BLaER1 treated with 17β-estradiol and CSF1 and Interleukin-3, amounts not matched to agents 10 nM and 100 nM (cell line): ENCODE results near the gene RBMS3.

Source experiments
- H3K27ac ChIP-seq, 11 experiments: shearing (Covaris generic); formaldehyde crosslinking; 2 replicates each; pipeline ENCODE4 v1.8.1; 2022
- H3K27me3 ChIP-seq, 11 experiments: shearing (Covaris generic); formaldehyde crosslinking; 2 replicates each; pipeline ENCODE4 v1.8.1; 2022
- H3K36me3 ChIP-seq, 11 experiments: shearing (Covaris generic); formaldehyde crosslinking; 2 replicates each; pipeline ENCODE4 v1.8.1; 2022
- H3K4me1 ChIP-seq, 10 experiments: shearing (Covaris generic); formaldehyde crosslinking; 2 replicates each; pipeline ENCODE4 v1.8.1; 2022
- H3K4me2 ChIP-seq, 11 experiments: shearing (Covaris generic); formaldehyde crosslinking; 2 replicates each; pipeline ENCODE4 v1.8.1; 2022
- H3K4me3 ChIP-seq, 10 experiments: shearing (Covaris generic); formaldehyde crosslinking; 2 replicates each; pipeline ENCODE4 v1.8.1; 2022
- H3K9ac ChIP-seq, 11 experiments: shearing (Covaris generic); formaldehyde crosslinking; 2 replicates each; pipeline ENCODE4 v1.8.1; 2022
- H3K9me3 ChIP-seq, 11 experiments: shearing (Covaris generic); formaldehyde crosslinking; replicated peaks in 1 of 11; 2 replicates each; pipeline ENCODE4 v1.8.1; 2022
- H4K20me1 ChIP-seq, 11 experiments: shearing (Covaris generic); formaldehyde crosslinking; 2 replicates each; pipeline ENCODE4 v1.8.1; 2022
- Cebpa-rat ChIP-seq, 11 experiments: shearing (Covaris generic); IDR thresholded peaks; 2 replicates each; pipeline ENCODE4 v1.8.1; 2022

Gene RBMS3

GRCh38 chr3:29958816-29959215 is 677.9 kb downstream of the RBMS3 start:
- no peak overlapping the region for H3K4me2 ChIP-seq
- no peak for TF ChIP-seq Cebpa-rat (IDR thresholded peaks at IDR 0.05)
- H3K27me3 ChIP-seq, result no peaks in the 10 kb centered on the region
- H4K20me1 ChIP-seq, result no peaks in the 10 kb centered on the region
- H3K36me3 ChIP-seq, result no peaks in the 10 kb centered on the region
- H3K9me3 ChIP-seq, result peaks cover 0 to 16% (median 0%) of the 10 kb centered on the region in 11 experiments; a peak in 2 of 22 replicates
- no peak overlapping the region for H3K27ac ChIP-seq
- H3K4me3 ChIP-seq, result no peak overlapping the region
- no peaks in the 10 kb centered on the region for H3K4me1 ChIP-seq
- H3K9ac ChIP-seq, result no peak overlapping the region

GRCh38 chr3:29971895-29972294 is 691.0 kb downstream of the RBMS3 start:
- H3K9me3 ChIP-seq, result 0 out of 22 replicates have a peak, but pooled peaks cover 0 to 4% (median 0%) of the 10 kb centered on the region in 11 experiments
- no peak for TF ChIP-seq Cebpa-rat (IDR thresholded peaks at IDR 0.05)
- no peak overlapping the region for H3K27ac ChIP-seq

GRCh38 chr3:29972320-29972993 is 691.6 kb downstream of the RBMS3 start:
- Histone ChIP-seq H3K36me3 (no peaks in the 10 kb centered on the region), H3K4me1 (no peaks in the 10 kb centered on the region), H3K27me3 (no peaks in the 10 kb centered on the region), H3K27ac (no peak overlapping the region), H3K9ac (no peak overlapping the region), H3K4me2 (no peak overlapping the region), H4K20me1 (no peaks in the 10 kb centered on the region), H3K9me3 (0 out of 22 replicates have a peak, but pooled peaks cover 0 to 4% (median 0%) of the 10 kb centered on the region in 11 experiments), H3K4me3 (no peak overlapping the region)
- TF ChIP-seq Cebpa-rat (IDR thresholded peaks at IDR 0.05), result no peak

More at GRCh38 chr3:29971895-29972294, 691.0 kb downstream of the RBMS3 start:
- Histone ChIP-seq H3K9ac (no peak overlapping the region), H3K36me3 (no peaks in the 10 kb centered on the region), H3K4me1 (no peaks in the 10 kb centered on the region), H3K27me3 (no peaks in the 10 kb centered on the region), H3K4me2 (no peak overlapping the region), H3K4me3 (no peak overlapping the region), H4K20me1 (no peaks in the 10 kb centered on the region)

GRCh38 chr3:29973763-29974162 is 692.9 kb downstream of the RBMS3 start:
- H3K27ac ChIP-seq, result no peak overlapping the region
- H3K36me3 ChIP-seq, result no peaks in the 10 kb centered on the region
- no peaks in the 10 kb centered on the region for H3K4me1 ChIP-seq
- no peaks in the 10 kb centered on the region for H4K20me1 ChIP-seq
- no peak overlapping the region for H3K4me2 ChIP-seq
- 0 out of 22 replicates have a peak, but pooled peaks cover 0 to 4% (median 0%) of the 10 kb centered on the region in 11 experiments for H3K9me3 ChIP-seq
- no peak for TF ChIP-seq Cebpa-rat (IDR thresholded peaks at IDR 0.05)
- no peak overlapping the region for H3K9ac ChIP-seq
- no peaks in the 10 kb centered on the region for H3K27me3 ChIP-seq
- no peak overlapping the region for H3K4me3 ChIP-seq

- Histone ChIP-seq H3K9ac (no peak overlapping the region), H3K27me3 (no peaks in the 10 kb centered on the region), H3K4me2 (no peak overlapping the region), H3K27ac (no peak overlapping the region), H3K4me1 (no peaks in the 10 kb centered on the region), H3K36me3 (no peaks in the 10 kb centered on the region), H3K9me3 (0 out of 22 replicates have a peak, but pooled peaks cover 0 to 4% (median 0%) of the 10 kb centered on the region in 11 experiments), H3K4me3 (no peak overlapping the region), H4K20me1 (no peaks in the 10 kb centered on the region)
- TF ChIP-seq Cebpa-rat (IDR thresholded peaks at IDR 0.05), result no peak
These were observed 696.0 kb downstream of the RBMS3 start for GRCh38 chr3:29976871-29977270.

GRCh38 chr3:29977360-29977759 is 696.5 kb downstream of the RBMS3 start:
- no peaks in the 10 kb centered on the region for H3K4me1 ChIP-seq
- no peak for TF ChIP-seq Cebpa-rat (IDR thresholded peaks at IDR 0.05)
- no peak overlapping the region for H3K4me2 ChIP-seq
- 0 out of 22 replicates have a peak, but pooled peaks cover 0 to 4% (median 0%) of the 10 kb centered on the region in 11 experiments for H3K9me3 ChIP-seq
- no peaks in the 10 kb centered on the region for H4K20me1 ChIP-seq
- no peak overlapping the region for H3K9ac ChIP-seq
- no peaks in the 10 kb centered on the region for H3K27me3 ChIP-seq
- no peak overlapping the region for H3K4me3 ChIP-seq
- H3K36me3 ChIP-seq, result no peaks in the 10 kb centered on the region
- no peak overlapping the region for H3K27ac ChIP-seq

- Histone ChIP-seq H3K27me3 (no peaks in the 10 kb centered on the region), H3K36me3 (no peaks in the 10 kb centered on the region), H4K20me1 (no peaks in the 10 kb centered on the region), H3K9me3 (0 out of 22 replicates have a peak, but pooled peaks cover 0 to 4% (median 0%) of the 10 kb centered on the region in 11 experiments), H3K9ac (no peak overlapping the region), H3K4me1 (no peaks in the 10 kb centered on the region), H3K4me3 (no peak overlapping the region), H3K27ac (no peak overlapping the region), H3K4me2 (no peak overlapping the region)
- no peak for TF ChIP-seq Cebpa-rat (IDR thresholded peaks at IDR 0.05)
These were observed 697.2 kb downstream of the RBMS3 start for GRCh38 chr3:29978036-29978435.

- Histone ChIP-seq H3K36me3 (no peaks in the 10 kb centered on the region), H3K9ac (no peak overlapping the region), H3K9me3 (no peaks in the 10 kb centered on the region), H4K20me1 (no peaks in the 10 kb centered on the region), H3K27ac (no peak overlapping the region), H3K4me1 (no peaks in the 10 kb centered on the region), H3K4me2 (no peak overlapping the region), H3K27me3 (no peaks in the 10 kb centered on the region), H3K4me3 (no peak overlapping the region)
- no peak for TF ChIP-seq Cebpa-rat (IDR thresholded peaks at IDR 0.05)
These were observed 710.3 kb downstream of the RBMS3 start for GRCh38 chr3:29991198-29991597.

- no peak overlapping the region for H3K4me2 ChIP-seq
- H3K4me1 ChIP-seq, result peaks cover 0 to 7% (median 0%) of the 10 kb centered on the region in 10 experiments; a peak in 6 of 20 replicates
- no peaks in the 10 kb centered on the region; a peak in 1 of 22 replicates for H3K9me3 ChIP-seq
- no peak overlapping the region for H3K9ac ChIP-seq
- H3K27me3 ChIP-seq, result no peaks in the 10 kb centered on the region
- H3K27ac ChIP-seq, result no peak overlapping the region
- H3K4me3 ChIP-seq, result no peak overlapping the region
- no peaks in the 10 kb centered on the region for H4K20me1 ChIP-seq
- H3K36me3 ChIP-seq, result no peaks in the 10 kb centered on the region
- TF ChIP-seq Cebpa-rat (IDR thresholded peaks at IDR 0.05), result no peak
These were observed 721.9 kb downstream of the RBMS3 start for GRCh38 chr3:30002797-30003196.

- no peak overlapping the region for H3K27ac ChIP-seq
- H3K4me3 ChIP-seq, result no peak overlapping the region
- H3K4me2 ChIP-seq, result no peak overlapping the region
- H3K4me1 ChIP-seq, result peaks cover 0 to 10% (median 0%) of the 10 kb centered on the region in 10 experiments; a peak in 6 of 20 replicates
- H4K20me1 ChIP-seq, result no peaks in the 10 kb centered on the region
- H3K9ac ChIP-seq, result no peak overlapping the region
- no peaks in the 10 kb centered on the region for H3K36me3 ChIP-seq
- no peaks in the 10 kb centered on the region; a peak in 1 of 22 replicates for H3K9me3 ChIP-seq
- TF ChIP-seq Cebpa-rat (IDR thresholded peaks at IDR 0.05), result no peak
- H3K27me3 ChIP-seq, result no peaks in the 10 kb centered on the region
These were observed 722.9 kb downstream of the RBMS3 start for GRCh38 chr3:30003741-30004140.
